Lower leg skin (tissue), 3 donors: Measurements from ENCODE around the gene GFOD2.

Source experiments
- CTCF ChIP-seq, 3 donors: fragments of 450-650 bp; IDR thresholded peaks; one replicate each; pipeline ENCODE4 v1.5.1; 2016; ENCODE audit warnings: antibody characterized with exemption in 3 of 3, mild to moderate bottlenecking in 3 of 3, moderate library complexity in 2 of 3
- POLR2A ChIP-seq, 2 donors: fragments of 450-650 bp; IDR thresholded peaks; one replicate each; pipeline ENCODE4 v1.6.1; 2016 to 2017; ENCODE audit warnings: antibody characterized with exemption in 2 of 2, mild to moderate bottlenecking in 1 of 2, moderate library complexity in 1 of 2

GRCh38 chr16:67653789-67654402 lies 65.2 kb downstream of the GFOD2 start:
- TF ChIP-seq POLR2A (IDR thresholded peaks at IDR 0.05) = no peak
- TF ChIP-seq CTCF (IDR thresholded peaks at IDR 0.05) = no peak
